Rectal smooth muscle tissue (tissue), 1 donor: Measurements from ENCODE around the gene ZPBP.

Experiments
- H3K27ac ChIP-seq: one replicate; pipeline ENCODE4 v1.7.0; 2013; ENCODE audit warnings: low read depth, low read length, inconsistent platforms
- H3K27me3 ChIP-seq: one replicate; pipeline ENCODE4 v1.7.0; 2013; ENCODE audit warnings: low read length; ENCODE audit not compliant: control insufficient read depth, insufficient read depth
- H3K36me3 ChIP-seq: one replicate; pipeline ENCODE4 v1.7.0; 2013; ENCODE audit warnings: low read length; ENCODE audit not compliant: control insufficient read depth, insufficient read depth
- H3K4me1 ChIP-seq: one replicate; pipeline ENCODE4 v1.7.0; 2013; ENCODE audit warnings: low read length; ENCODE audit not compliant: control insufficient read depth, insufficient read depth
- H3K4me3 ChIP-seq: one replicate; pipeline ENCODE4 v1.7.0; 2013; ENCODE audit warnings: low read length
- H3K9ac ChIP-seq: one replicate; pipeline ENCODE4 v1.7.0; 2013; ENCODE audit warnings: low read length

ZPBP gene

GRCh38 chr7:50092579-50093491 is at the start of gene ZPBP:
TSS of gene ZPBP (minus strand) at chr7:50093246. CDS start at chr7:50093194, 52 bp downstream.
- Histone ChIP-seq H3K27ac (no peak within 1 kb of the TSS), H3K4me1 (no peaks in the 10 kb centered on the region), H3K4me3 (peak within 1 kb of the TSS; percentile 46), H3K36me3 (no peaks in the 10 kb centered on the region), H3K27me3 (no peaks in the 10 kb centered on the region), H3K9ac (no peak within 1 kb of the TSS)

- Histone ChIP-seq H3K4me1 (no peaks in the 10 kb centered on the region), H3K36me3 (no peaks in the 10 kb centered on the region), H3K4me3 (no peak overlapping the region), H3K9ac (no peak overlapping the region), H3K27me3 (no peaks in the 10 kb centered on the region), H3K27ac (no peak overlapping the region)
Observed at GRCh38 chr7:50142425-50143017, 49.5 kb upstream of the ZPBP start.

GRCh38 chr7:50141854-50142253 is 48.8 kb upstream of the ZPBP start:
- no peak overlapping the region for H3K4me3 ChIP-seq
- H3K36me3 ChIP-seq: no peaks in the 10 kb centered on the region
- H3K4me1 ChIP-seq: no peaks in the 10 kb centered on the region
- H3K27me3 ChIP-seq: no peaks in the 10 kb centered on the region
- H3K9ac ChIP-seq: no peak overlapping the region
- no peak overlapping the region for H3K27ac ChIP-seq

GRCh38 chr7:50141131-50141530 is 48.1 kb upstream of the ZPBP start:
- Histone ChIP-seq H3K27me3 (no peaks in the 10 kb centered on the region), H3K36me3 (no peaks in the 10 kb centered on the region), H3K27ac (no peak overlapping the region), H3K4me1 (no peaks in the 10 kb centered on the region), H3K4me3 (no peak overlapping the region), H3K9ac (no peak overlapping the region)

- no peaks in the 10 kb centered on the region for H3K4me1 ChIP-seq
- no peak overlapping the region for H3K9ac ChIP-seq
- no peaks in the 10 kb centered on the region for H3K36me3 ChIP-seq
- H3K4me3 ChIP-seq: no peak overlapping the region
- H3K27ac ChIP-seq: no peak overlapping the region
- no peaks in the 10 kb centered on the region for H3K27me3 ChIP-seq
Observed at GRCh38 chr7:50140688-50141087, 47.6 kb upstream of the ZPBP start.

GRCh38 chr7:50138101-50138500 is 45.1 kb upstream of the ZPBP start:
- Histone ChIP-seq H3K4me1 (no peaks in the 10 kb centered on the region), H3K27ac (no peak overlapping the region), H3K9ac (no peak overlapping the region), H3K4me3 (no peak overlapping the region), H3K27me3 (no peaks in the 10 kb centered on the region), H3K36me3 (no peaks in the 10 kb centered on the region)

GRCh38 chr7:50125766-50126165 is 32.7 kb upstream of the ZPBP start:
- Histone ChIP-seq H3K27ac (no peak overlapping the region), H3K9ac (no peak overlapping the region), H3K4me1 (no peaks in the 10 kb centered on the region), H3K4me3 (no peak overlapping the region), H3K27me3 (no peaks in the 10 kb centered on the region), H3K36me3 (no peaks in the 10 kb centered on the region)

- Histone ChIP-seq H3K4me3 (no peak overlapping the region), H3K27me3 (no peaks in the 10 kb centered on the region), H3K4me1 (no peaks in the 10 kb centered on the region)
Observed at GRCh38 chr7:50121286-50121685, 28.2 kb upstream of the ZPBP start.

GRCh38 chr7:50119815-50120637 is 27.0 kb upstream of the ZPBP start:
- Histone ChIP-seq H3K4me3 (no peak overlapping the region), H3K36me3 (no peaks in the 10 kb centered on the region), H3K27me3 (no peaks in the 10 kb centered on the region), H3K9ac (no peak overlapping the region), H3K4me1 (no peaks in the 10 kb centered on the region), H3K27ac (no peak overlapping the region)

More at GRCh38 chr7:50121286-50121685, 28.2 kb upstream of the ZPBP start:
- no peak overlapping the region for H3K9ac ChIP-seq
- H3K36me3 ChIP-seq: no peaks in the 10 kb centered on the region
- H3K27ac ChIP-seq: no peak overlapping the region

- Histone ChIP-seq H3K9ac (no peak overlapping the region), H3K4me1 (no peaks in the 10 kb centered on the region), H3K27ac (no peak overlapping the region), H3K4me3 (no peak overlapping the region), H3K36me3 (no peaks in the 10 kb centered on the region), H3K27me3 (no peaks in the 10 kb centered on the region)
Observed at GRCh38 chr7:50112250-50112649, 19.2 kb upstream of the ZPBP start.

- no peaks in the 10 kb centered on the region for H3K27me3 ChIP-seq
- H3K27ac ChIP-seq: no peak overlapping the region
- no peak overlapping the region for H3K9ac ChIP-seq
- H3K4me3 ChIP-seq: no peak overlapping the region
- no peaks in the 10 kb centered on the region for H3K36me3 ChIP-seq
- H3K4me1 ChIP-seq: no peaks in the 10 kb centered on the region
Observed at GRCh38 chr7:50101873-50102272, 8.8 kb upstream of the ZPBP start.

GRCh38 chr7:50095634-50096033 is 2.6 kb upstream of the ZPBP start:
- Histone ChIP-seq H3K27ac (no peak overlapping the region), H3K27me3 (no peaks in the 10 kb centered on the region), H3K4me1 (no peaks in the 10 kb centered on the region), H3K9ac (no peak overlapping the region), H3K4me3 (no peak overlapping the region), H3K36me3 (no peaks in the 10 kb centered on the region)
